Kidney capillary endothelial cell (primary cell): ENCODE measurements around the gene SIPA1.

ENCODE experiments used
- DNase-seq: peaks from one replicate; pipeline ENCODE4 v3.0.0-alpha.2; 2018; ENCODE audit warnings: low spot score

SIPA1 gene, protein sequence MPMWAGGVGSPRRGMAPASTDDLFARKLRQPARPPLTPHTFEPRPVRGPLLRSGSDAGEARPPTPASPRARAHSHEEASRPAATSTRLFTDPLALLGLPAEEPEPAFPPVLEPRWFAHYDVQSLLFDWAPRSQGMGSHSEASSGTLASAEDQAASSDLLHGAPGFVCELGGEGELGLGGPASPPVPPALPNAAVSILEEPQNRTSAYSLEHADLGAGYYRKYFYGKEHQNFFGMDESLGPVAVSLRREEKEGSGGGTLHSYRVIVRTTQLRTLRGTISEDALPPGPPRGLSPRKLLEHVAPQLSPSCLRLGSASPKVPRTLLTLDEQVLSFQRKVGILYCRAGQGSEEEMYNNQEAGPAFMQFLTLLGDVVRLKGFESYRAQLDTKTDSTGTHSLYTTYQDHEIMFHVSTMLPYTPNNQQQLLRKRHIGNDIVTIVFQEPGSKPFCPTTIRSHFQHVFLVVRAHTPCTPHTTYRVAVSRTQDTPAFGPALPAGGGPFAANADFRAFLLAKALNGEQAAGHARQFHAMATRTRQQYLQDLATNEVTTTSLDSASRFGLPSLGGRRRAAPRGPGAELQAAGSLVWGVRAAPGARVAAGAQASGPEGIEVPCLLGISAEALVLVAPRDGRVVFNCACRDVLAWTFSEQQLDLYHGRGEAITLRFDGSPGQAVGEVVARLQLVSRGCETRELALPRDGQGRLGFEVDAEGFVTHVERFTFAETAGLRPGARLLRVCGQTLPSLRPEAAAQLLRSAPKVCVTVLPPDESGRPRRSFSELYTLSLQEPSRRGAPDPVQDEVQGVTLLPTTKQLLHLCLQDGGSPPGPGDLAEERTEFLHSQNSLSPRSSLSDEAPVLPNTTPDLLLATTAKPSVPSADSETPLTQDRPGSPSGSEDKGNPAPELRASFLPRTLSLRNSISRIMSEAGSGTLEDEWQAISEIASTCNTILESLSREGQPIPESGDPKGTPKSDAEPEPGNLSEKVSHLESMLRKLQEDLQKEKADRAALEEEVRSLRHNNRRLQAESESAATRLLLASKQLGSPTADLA

DNA sequence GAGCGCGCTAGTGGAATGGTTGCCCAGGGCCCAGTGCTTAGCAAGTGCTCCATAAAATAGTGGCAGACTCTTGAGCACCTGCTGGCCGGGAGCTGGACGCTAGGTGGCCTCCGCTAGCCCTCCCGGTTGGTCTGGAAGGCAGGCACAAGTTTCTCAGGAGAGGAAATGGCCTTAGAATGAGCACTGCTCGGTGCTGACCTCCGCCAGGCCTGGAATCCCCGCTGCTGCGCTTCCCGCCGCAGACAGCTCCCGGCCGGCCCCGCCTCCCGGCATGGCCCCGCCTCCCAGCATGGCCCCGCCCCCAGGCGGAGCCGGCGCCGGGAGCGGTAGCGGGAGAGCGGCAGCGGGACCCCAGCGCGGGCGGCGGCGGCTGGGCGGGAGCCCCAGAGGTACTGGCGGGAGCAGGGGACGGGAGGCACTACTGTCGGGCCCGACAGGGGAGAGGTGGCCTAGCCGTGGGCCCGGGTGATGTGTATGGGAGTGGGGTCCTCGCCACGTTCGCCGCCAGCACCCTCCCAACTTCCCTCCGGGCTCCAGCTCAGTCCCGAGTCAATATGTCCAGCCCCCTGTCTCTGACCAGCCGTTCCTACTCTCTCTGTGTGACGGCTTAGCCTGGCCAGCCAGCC, at the start of gene SIPA1:
Gene SIPA1, plus strand, starts transcription at position 308 of the 626 bp plus-strand sequence. CDS start 2,821 bp downstream, outside the sequence.
- peak; percentile 95 for DNase-seq

DNA sequence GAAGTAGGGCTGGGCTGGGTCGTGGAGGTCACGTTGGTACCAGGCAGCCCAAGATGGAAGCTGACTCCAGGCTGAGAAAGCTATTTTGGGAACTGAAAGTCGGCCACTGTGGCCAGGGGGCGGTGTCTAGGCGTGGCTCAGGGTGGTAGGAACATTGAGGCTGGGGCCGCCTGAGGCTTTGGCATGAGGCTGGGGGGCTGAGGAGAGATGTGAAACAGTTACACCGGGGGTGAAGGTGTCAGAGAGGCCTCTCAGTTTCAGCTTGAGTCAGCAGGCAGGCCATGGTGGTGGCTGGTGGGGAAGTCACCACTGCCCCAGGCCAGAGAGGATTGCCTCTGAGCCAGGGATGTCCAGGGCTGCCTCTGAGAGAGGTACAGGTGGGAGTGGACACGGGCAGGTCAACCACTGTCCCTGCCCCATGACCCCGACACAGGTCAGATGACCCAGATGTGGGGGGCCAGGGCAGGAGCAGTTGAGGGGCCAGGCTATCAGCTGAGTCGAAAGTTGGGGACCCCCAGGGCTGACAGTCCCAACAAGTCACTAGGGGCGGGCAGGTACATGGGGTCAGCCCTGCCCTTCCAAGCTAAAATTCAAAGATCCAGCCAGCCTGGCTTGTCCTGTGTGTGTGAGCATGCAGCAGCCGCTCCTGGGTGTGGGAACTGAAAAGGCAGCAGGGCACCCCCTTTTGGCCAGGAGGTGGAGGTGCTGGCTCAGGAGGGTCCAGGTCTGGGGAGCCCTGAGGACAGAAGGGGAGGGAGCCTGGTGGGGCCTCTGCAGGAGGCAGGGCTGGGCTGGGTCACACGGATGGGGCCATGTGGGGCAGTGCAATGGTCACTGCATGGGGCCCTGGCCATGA, 49.5 kb upstream of the SIPA1 start:
- DNase-seq, result no peak

DNA sequence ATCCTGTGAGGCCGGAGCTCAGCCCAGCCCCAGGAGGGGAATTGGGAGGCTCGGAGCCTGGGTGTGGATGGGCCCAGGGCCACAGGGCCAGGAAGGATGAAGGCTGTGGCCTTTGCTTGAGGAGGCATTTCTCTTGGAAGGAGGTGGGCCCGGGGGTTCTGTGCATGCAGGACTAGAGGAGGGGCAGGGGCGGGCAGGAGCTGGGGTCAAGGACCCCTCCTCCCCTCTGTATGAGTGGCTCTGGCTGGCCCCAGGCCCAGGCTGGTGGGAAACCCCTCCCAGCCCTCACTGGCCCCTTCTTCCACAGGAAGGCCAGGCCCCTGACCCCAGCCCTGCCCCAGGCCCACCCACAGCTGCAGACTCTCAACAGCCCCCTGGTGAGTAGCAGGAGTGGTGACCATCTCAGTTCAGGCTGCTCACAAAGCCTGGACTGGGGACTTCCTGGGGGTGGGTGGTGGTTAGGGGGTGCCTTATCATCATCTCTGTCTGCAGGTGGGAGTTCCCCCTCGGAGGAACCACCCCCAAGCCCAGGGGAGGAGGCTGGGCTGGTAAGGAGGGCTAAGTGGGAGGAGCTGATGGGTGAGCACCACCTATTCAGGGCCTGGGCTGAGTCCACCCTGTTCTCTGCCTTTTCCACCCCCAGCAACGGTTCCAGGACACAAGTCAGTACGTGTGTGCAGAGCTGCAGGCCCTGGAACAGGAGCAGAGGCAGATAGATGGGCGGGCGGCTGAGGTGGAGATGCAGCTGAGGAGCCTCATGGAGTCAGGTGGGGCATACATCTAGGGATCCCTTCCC, 48.3 kb upstream of the SIPA1 start:
- DNase-seq, result no peak

DNA sequence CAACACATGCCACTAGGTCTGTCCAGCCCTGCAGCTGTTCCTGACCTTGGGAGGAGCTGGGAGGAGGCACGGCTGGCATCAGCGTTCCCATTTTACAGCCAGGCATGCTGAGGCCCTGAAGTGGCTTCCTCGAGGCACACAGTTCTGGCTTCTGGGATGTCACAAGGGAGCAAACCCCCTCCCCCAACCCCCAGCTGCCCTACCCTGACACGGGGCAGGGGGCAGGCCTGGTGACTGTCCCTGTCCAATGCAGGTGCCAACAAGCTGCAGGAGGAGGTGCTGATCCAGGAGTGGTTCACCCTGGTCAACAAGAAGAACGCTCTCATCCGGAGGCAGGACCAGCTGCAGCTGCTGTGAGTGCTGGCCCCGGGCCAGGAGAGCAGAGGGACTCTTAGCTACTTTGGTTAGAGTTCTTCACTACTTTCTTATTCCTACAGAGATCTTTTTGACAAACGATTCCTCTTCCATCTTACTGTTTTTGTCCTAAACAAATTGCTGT, 47.6 kb upstream of the SIPA1 start:
- no peak for DNase-seq

DNA sequence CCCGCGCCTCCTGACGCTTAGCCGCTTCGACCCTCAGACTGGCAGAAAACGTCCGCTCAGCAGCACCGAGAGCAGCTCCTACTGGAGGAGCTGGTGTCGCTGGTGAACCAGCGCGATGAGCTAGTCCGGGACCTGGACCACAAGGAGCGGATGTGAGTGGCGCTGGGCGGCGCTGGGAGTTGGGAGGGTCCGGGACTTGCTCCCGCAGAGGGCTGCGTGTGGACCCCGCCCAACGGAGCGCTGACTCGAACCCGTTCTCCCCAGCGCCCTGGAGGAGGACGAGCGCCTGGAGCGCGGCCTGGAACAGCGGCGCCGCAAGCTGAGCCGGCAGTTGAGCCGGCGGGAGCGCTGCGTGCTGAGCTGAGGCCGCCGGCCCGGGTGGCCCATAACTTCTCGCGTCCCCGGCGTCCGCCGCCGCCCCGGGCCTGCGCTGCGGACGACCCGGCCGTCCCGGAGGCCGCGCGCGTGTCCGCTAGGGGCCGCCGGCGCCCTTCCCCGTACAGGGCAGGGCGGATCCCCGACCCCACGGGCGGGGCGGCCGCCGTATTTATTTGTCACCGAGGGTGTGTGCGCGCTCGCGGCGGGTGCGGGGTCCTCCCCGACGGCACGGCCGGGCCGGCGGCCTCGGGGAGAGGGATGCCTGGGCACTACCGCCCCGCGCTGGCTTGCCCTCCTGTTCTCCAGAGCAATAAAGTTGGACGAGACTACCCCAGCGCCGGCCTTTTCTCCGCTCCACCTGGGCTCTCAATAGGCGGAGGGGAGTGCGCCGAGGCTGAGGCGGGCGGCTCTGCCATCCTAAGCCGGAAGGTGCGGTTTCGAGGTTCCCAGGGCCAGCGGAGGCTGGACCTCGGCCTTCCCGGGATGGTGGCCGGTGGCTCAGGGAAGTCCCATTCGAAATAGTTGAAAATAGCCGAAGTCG, 45.7 kb upstream of the SIPA1 start:
- peak; percentile 91 for DNase-seq

DNA sequence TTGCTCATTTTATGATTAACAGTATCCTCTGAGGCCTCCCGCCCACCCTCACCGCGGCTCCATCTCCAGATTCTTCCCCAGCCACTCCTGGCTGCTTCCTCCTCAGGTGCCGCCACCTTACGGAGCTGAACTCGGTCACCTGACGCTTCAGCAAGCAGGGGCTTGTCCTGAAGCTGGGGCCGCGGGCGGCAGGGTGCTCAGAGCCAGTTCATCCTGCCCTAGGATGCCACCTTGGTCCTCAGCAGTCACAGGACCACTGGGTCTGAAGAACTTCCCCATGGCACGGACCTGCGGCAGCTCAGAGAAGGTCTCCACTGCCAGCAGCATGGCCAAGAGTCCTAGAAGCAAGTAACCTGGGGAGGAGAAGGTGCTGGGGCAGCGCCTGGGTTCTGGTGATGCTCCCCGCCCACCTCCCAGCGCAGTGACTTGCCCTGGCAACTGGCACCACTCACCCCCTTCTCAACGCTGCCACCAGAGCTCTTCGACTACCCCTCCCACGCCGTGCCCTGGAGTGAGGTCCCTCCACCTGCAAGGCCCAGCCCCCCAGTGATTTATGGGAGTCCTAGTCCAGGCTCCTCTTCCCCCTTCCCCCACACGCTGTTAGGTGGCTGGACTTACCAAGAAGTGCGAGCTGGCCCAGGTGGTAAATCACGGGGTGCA, 44.9 kb upstream of the SIPA1 start:
- no peak for DNase-seq

DNA sequence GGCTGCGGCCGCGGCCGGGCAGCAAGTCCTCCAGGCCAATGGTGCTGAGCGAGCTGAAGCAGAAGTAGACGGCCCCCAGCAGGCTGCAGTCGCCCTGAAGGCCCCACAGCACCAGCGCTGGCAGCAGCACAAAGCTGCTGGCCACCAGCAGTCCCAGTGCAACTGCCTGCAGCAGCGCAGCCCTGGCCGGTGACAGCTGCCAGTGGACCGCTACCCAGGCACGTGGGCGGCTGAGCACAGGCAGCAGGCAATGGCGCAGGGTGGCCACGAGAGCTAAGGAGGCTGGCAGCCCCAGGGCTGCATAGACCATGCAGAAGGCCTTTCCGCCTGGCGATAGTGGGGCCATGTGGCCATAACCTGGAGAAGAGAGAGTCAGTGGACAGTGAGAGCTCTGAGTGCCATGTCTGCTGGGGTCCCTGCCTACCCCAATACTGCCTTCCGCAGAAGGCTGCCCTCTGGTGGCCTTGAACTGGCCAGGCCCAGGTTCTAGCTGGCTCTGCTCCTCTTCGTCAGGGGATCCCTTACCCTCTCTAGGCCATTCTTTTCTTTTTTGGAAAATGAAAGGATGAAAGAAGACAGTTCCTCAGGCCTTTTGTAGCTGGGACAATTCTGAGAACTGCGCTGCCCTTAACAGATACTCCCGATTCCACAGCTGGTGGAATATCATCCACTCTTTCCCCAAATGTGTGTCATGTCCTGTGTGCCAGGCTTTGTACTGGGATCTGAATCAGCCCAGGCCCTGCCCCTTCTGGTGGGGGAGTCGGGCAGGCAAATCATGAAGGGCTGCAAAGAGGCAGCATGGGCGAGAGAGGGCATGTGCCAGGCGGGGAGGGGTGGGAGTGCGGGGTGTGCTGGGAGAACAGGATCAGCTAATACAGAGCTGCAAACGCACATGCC, 44.1 kb upstream of the SIPA1 start:
- no peak for DNase-seq

DNA sequence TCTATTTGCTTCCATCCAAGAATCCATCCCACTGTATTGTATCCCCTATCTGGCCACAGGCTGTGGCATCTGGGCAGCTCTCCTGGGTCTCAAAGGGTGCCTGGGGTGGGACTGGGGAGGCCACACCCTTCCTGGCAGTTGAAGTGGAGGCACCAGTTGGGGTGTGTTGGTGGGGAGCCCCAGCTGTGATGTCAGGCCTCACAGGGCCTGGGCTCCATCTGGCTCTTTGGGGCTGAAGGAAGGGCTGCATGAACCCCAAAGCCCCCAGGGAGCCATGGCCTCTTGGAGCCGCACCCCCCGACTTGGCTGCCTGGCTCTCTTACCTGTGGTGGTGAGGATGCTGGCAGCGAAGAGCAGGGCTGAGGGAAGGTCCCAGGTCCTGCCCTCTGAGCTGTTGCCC, 42.8 kb upstream of the SIPA1 start:
- no peak for DNase-seq

DNA sequence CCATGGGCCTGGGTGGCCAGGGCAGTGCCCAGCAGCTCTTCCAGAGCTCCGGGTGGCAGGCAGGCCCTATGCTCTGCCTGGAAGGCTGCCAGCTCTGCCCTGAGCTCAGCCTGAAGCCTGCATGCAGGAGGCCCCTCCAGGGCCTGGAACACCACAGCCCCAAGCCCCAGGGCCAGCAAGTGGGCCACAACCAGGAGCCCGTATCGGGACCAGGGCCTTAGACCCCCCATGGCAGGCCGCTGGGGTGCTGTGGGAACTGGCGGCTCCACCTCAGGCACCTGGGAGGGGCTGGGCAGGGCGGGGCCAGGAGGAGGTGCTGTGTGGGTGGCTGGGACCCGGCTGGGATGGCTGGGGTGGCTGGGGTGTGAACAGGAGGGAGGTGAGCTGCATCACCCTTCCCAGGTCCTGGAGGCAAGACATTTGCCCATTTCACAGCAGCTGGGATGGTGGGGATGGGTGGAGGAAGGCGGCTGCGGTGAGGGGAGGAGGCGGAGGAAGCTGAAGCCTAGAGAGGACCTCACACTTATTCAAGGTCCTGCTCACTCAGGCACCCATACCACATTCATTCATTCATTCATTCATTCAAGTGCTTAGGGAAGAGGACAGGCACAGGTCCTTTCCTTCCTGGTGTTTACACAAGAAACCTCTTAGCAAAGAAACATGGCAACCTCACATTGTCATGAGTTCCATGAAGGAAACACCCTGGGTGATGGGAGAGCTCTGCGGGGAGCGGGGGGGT, 42.2 kb upstream of the SIPA1 start, which contains the start of gene KCNK7:
Gene KCNK7, minus strand, starts transcription at position 258 of the 739 bp plus-strand sequence. Its CDS starts 28 bp downstream, at position 230.
- DNase-seq, result no peak

DNA sequence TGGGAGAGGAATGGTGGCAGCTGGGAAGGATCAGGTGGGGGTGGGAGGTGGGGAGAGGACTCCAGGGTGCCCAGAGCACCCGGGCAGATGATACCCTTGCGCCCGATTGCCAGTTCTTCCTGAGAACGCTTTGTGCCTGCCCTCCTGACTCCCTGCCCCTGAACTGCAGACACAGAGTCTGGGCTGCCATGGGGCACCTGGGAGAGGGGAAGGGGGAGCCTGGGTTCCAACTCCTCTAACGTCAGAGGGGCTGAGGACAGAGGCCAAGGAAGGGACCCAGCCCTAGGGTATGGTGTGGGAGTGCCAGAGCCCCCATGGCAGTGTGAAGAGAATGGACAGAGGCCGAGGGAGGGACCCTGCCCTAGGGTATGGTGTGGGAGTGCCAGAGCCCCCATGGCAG, 41.4 kb upstream of the SIPA1 start:
- DNase-seq, result no peak

DNA sequence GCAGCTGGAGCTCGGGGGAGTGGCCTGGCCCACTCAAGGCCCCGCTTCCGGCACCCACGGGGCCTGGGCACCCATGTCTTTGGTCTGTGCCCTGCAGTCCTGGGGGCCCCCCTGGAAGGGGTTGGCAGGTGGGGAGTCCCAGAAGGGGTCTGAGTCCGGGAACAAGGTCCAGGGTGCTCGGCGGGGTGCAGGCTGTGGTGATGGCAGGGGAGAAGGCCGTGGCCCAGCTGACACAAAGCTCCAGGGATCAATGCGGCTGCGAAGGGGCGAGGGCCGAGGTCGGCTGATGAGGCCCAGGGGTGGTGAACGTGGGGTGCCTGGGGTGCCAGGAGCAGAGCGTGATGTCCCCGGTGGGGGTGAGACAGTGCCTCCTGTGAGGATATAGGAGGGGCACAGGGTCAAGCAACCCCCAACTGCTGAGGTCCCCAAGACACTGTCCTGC, 39.6 kb upstream of the SIPA1 start:
- no peak for DNase-seq

DNA sequence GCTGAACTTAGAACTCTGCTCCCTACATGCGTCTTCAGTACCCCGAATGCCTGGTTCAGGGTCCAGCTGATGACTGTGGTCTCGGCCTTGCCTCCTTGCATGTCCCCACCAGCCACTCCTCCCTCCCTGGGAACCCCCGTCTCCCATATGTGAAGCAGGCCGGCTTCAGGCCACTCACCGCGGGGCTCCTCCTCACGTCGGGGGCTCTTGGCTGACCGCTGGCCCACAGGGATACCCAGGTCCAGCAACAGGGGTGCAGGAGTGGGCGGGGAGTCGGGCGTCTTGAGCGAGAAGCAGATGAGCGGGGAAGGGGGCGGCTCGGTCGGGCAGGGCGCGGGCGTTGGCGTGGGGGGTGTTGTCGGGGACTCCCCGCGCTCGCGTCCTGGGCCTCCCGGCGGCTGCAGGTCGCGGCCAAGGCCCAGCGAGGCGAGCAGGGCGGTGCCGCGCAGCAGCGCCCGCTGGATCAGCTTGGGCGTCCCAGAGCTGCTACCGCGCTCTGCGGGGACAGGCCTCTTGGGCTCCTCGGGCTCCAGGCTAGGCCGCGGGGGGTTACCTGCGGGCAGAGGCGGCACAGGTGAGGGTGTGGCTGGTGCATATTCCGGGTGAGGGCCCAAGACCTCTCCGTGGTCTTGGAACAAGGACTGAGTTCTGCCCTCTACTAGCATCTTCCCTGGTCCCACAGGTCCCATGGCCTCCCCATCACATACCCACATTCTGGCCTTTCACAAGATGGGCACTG, 38.5 kb upstream of the SIPA1 start:
- DNase-seq, result no peak

DNA sequence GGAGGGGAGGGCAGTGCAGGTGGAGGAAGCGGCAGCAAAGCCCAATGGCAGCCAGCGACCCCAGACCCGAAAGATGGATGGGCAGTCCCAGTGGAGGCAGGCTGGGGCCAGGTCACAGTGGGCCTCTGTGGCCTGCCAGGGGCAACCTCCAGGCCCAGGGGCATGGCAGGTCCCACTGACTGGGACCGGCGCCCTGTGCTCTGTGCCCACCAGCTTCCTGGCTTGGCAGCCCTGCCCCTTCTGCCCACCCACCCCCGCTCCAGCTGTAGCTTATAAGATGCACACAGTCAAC, 38.0 kb upstream of the SIPA1 start:
- DNase-seq, result no peak

DNA sequence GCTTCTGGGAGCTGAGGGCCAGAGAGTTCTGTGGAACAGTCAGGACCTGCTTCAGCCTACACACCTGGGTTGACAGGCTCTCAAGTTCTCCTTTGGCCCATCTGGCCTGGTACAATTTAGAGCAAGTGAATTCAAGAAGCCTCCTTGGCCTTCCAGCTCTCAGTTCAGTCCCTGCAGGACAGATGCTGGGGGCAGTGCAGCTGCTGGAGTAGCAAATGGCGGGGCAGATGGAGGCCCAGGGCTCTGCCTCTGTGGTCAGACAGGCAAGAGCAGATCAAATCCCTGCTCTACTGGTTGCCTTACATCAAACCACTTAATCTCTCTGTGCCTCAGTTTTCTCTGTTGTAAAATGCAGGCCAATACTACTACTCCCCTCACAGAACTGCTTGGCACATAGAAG, 33.6 kb upstream of the SIPA1 start:
- no peak for DNase-seq

DNA sequence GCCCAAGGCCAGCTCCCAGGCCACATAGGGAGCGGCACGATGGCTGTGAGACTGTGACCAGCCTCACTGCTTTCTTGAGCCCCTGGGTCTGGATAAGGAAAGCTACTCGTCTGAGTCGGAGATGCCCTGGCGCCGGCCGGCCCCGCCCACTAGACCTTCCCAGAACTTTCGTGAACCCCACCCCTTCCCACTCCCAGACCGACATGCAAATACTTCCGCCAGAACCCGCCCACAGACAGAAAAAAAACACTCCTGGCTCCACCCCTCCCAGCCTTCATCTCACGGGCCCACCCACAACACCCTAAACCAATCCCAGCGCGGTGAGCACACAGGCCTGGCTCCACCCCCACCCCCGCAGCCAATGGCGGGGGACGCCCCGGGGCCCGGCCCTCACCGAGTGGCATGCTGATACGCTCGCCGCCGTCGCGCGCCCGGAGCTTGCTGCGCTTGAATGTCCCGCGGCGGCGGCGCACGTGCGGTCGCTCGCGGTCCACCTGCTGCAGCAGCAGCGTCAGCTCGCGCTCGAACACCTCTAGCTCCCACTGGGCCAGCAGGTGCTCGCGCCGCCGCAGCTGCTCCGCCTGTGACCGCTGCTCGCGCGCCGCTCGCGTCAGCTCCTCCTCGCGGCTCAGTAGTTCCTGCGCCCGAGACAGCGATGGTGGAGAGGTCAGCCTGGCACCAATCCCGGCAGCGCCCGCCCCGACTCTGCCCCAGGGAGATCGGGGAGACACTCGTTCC, 30.9 kb upstream of the SIPA1 start:
- DNase-seq, result peak; percentile 92
